Measurements from ENCODE around the gene HCFC1.

DNA sequence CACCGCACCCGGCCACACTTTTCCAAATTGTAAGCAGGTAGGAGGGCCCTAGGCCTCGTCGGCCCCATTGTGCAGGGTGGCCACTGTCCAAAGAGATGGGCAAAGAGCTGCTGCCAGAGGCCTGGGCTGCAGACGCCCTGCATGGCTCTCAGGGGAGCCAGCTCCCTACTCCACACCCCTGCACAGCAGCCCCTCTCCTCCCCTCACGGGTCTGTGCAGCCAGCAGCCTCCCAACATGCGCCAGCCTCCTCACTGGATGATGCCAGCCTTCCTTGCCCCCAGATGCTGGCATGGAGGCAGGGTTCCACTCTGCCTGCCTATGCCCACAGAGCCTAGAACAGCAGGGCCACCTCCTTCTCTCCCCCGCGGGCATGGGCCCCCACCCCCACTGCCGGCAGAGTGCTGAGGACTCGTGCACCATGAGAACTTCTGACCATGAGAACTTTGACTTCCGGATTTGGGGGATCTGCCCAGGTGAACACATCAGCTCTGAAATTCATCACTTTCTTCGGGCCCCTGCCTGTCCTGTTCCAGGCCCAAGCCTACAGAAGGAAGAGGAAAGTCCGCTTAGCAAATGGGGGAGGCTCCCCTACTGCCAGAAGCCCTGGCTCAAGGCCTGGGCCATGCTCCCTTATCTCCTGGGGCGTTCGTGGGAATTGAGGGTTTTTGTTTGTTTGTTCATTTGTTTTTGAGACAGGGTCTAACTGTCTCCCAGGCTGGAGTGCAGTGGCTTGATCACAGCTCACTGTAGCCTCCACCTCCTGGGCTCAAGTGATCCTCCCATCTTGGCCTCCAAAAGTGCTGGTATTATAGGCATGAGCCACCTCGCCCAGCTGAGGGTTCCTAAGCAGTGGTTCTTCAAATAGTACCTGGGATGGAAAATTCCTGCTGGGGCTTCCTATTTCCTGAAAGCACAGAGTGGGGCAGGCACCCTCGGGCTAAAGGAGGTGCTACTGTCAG is 40.0 kb upstream of the HCFC1 start:
- TF ChIP-seq EZH2 (IDR thresholded peaks at IDR 0.05; ENCODE audit: insufficient read depth, poor library complexity, severe bottlenecking) (no peak), EZH2phosphoT487 (IDR thresholded peaks at IDR 0.05; ENCODE audit: insufficient read depth, low read depth) (no peak)
